ENCODE measurements around the gene CDH11. TPM values are rescaled to one million over a fixed set of nuclear protein-coding genes. Genes with fewer than 3 reads are reported as not detected.

Gene CDH11
- total RNA-seq, 1 donor from 2014 or later, result 258 TPM

- no peak for DNase-seq
Measured at GRCh38 chr16:64907844-64908243, 214.0 kb downstream of the CDH11 start.

GRCh38 chr16:64903770-64904169 lies 218.1 kb downstream of the CDH11 start:
- DNase-seq, result no peak

- DNase-seq, result no peak
Measured at GRCh38 chr16:64900517-64900916, 221.3 kb downstream of the CDH11 start.

GRCh38 chr16:64900019-64900418 lies 221.8 kb downstream of the CDH11 start:
- DNase-seq, result no peak

- no peak for DNase-seq
Measured at GRCh38 chr16:64898159-64898558, 223.7 kb downstream of the CDH11 start.

Data from occipital lobe (tissue), 2 donors.